ENCODE data around the gene KCNG3. TPM values are rescaled to one million over a fixed set of nuclear protein-coding genes. Genes with fewer than 3 reads are reported as not detected.

KCNG3 gene
- total and polyA plus RNA-seq, 2 of the 13 experiments (the other 11 are each of a cell fraction or from before 2014, with no cell fraction given), result 2.8 to 4.8 TPM

- BruUV-seq (replicated peaks), result no TSS peak
- in situ Hi-C loops (cut with HindIII; ENCODE audit: extremely low pct_ligation_motif_present, low pct_unique_long_range_greater_than_20kb) (no loop called here), intact Hi-C loops (cut with micrococcal nuclease; ENCODE audit: unreplicated experiment) (no loop called here)
- no peak overlapping the region for H3K4me3 ChIP-seq (replicated peaks in 1 of 3; ENCODE audit: insufficient read depth in 1 of 3, low read depth in 2 of 3, low read length in 3 of 3)
- no peaks in the 10 kb centered on the region for H4K20me1 ChIP-seq (ENCODE audit: insufficient read depth, low read length)
- no peak overlapping the region for H3K9ac ChIP-seq (ENCODE audit: insufficient read depth, low read depth, low read length)
- POLR2A ChIA-PET, result no interaction called here
- CTCF ChIA-PET (ENCODE audit: low intra/inter-chr PET ratio, low total read pairs), result no interaction called here
- no peak for DNase-seq (ENCODE audit: low spot score)
- no peak for ATAC-seq
- TF ChIP-seq TEAD3 (CRISPR knock-in tag; optimal IDR thresholded peaks at IDR 0.05; ENCODE audit: borderline replicate concordance), result no peak
- no peak for TF ChIP-seq SOX6 (IDR thresholded peaks at IDR 0.05)
- TF ChIP-seq SOX6 (CRISPR knock-in tag; IDR thresholded peaks at IDR 0.05), result no peak
- no peak for TF ChIP-seq ZNF609 (CRISPR knock-in tag; IDR thresholded peaks at IDR 0.05; ENCODE audit: borderline replicate concordance)
- no peak for TF ChIP-seq FOXJ3 (CRISPR knock-in tag; IDR thresholded peaks at IDR 0.05; ENCODE audit: borderline replicate concordance)
- TF ChIP-seq REL (CRISPR knock-in tag; conservative IDR thresholded peaks at IDR 0.05), result no peak
- no peak for TF ChIP-seq SOX13 (IDR thresholded peaks at IDR 0.05)
- TF ChIP-seq SOX13 (CRISPR knock-in tag; conservative IDR thresholded peaks at IDR 0.05 in 1 of 2, IDR thresholded peaks at IDR 0.05 in 1 of 2), result no peak
- H3K36me3 ChIP-seq (replicated peaks in 1 of 2; ENCODE audit: control insufficient read depth in 1 of 2, insufficient read depth in 2 of 2, low read length in 2 of 2), result no peaks in the 10 kb centered on the region
- 75% methylated on average over 1 of the region's 1 CpG for WGBS (ENCODE audit: low lambda C conversion rate)
- no peak overlapping the region for H3K4me2 ChIP-seq (ENCODE audit: low read depth, low read length)
- FAIRE-seq, result no peak
- H3K27me3 ChIP-seq (ENCODE audit: control insufficient read depth in 1 of 2, insufficient read depth in 2 of 2, low read length in 2 of 2), result no peaks in the 10 kb centered on the region
- no peaks in the 10 kb centered on the region for H3K9me3 ChIP-seq (ENCODE audit: low read length)
- no peak overlapping the region for H2AFZ ChIP-seq (ENCODE audit: low read length)
- H3K4me1 ChIP-seq (ENCODE audit: insufficient read depth, low read length), result peaks cover 7% of the 10 kb centered on the region; the same call in 1 of the 2 replicates
- H3K79me2 ChIP-seq (ENCODE audit: insufficient read depth, low read length), result no peaks in the 10 kb centered on the region
- H3K27ac ChIP-seq (ENCODE audit: extremely low read length, insufficient read depth, low read length), result no peak overlapping the region
Observed at GRCh38 chr2:42392191-42392590, 101.6 kb downstream of the KCNG3 start.

Small RNA genes lying within 50 kb of the gene (small RNA-seq; reads per million reads assigned to genes)
- 0 reads per million in 3 experiments for gene RF00017 (ENCODE audit: insufficient read depth in 2 of 3, insufficient read length in 3 of 3, low read depth in 2 of 3, low replicate concordance in 1 of 3)
- gene RF00612 (ENCODE audit: insufficient read depth in 2 of 3, insufficient read length in 3 of 3, low read depth in 2 of 3, low replicate concordance in 1 of 3), result 0 reads per million in 3 experiments

Other genes with a start within 250 kb of the KCNG3 start
- 201 and 272 TPM in 2 replicates for gene COX7A2L, start 132.8 kb downstream of the KCNG3 start, total RNA-seq (2016; rRNA removed; fragmentation: Illumina TruSeq; extraction: Trizol)
- 122 and 155 TPM in 2 replicates for gene COX7A2L, start 132.8 kb downstream of the KCNG3 start, polyA plus RNA-seq (2011; rRNA removed)
- 48.8 and 57.6 TPM in 2 replicates for gene MTA3, start 74.7 kb upstream of the KCNG3 start, total RNA-seq (2016; rRNA removed; fragmentation: Illumina TruSeq; extraction: Trizol)
- 63.9 and 77.8 TPM in 2 replicates for gene MTA3, start 74.7 kb upstream of the KCNG3 start, polyA plus RNA-seq (2011; rRNA removed)